Keratinocyte (primary cell): ENCODE data around the gene SFT2D3.

Experiments used
- CTCF ChIP-seq, 3 experiments: IDR thresholded peaks in 1 of 3; conservative IDR thresholded peaks in 1 of 3; optimal IDR thresholded peaks in 1 of 3; 2 replicates in 2 of 3; 3 replicates in 1 of 3; pipeline versions ENCODE3 to v1.5.1; 2011; ENCODE audit warnings: low read length in 3 of 3, mild to moderate bottlenecking in 3 of 3, moderate library complexity in 2 of 3, control low read depth in 1 of 3, inconsistent platforms in 1 of 3; ENCODE audit not compliant: insufficient read depth in 2 of 3; ENCODE audit errors: extremely low read depth in 1 of 3
- EZH2 ChIP-seq: IDR thresholded peaks from one replicate; pipeline ENCODE4 v1.6.1; 2012; ENCODE audit warnings: inconsistent platforms, mild to moderate bottlenecking, low read length, moderate library complexity

GRCh38 chr2:127665267-127665893 is 35.9 kb upstream of the SFT2D3 start:
- no peak for TF ChIP-seq CTCF (optimal IDR thresholded peaks at IDR 0.05 in 1 of 3, IDR thresholded peaks at IDR 0.05 in 1 of 3, conservative IDR thresholded peaks at IDR 0.05 in 1 of 3; ENCODE audit: extremely low read depth in 1 of 3, insufficient read depth in 2 of 3, low read length in 3 of 3)
- no peak for TF ChIP-seq EZH2
